RPMI7951 (cell line): ENCODE results near the gene STK10. TPM values are rescaled to one million over a fixed set of nuclear protein-coding genes. Genes with fewer than 3 reads are reported as not detected.
A peak's percentile ranks its signal among the peaks of the same experiment; 100 is the strongest.

Experiments
- DNase-seq: peaks from one replicate; pipeline ENCODE4 v3.0.0-alpha.2; 2012; ENCODE audit warnings: low read depth
- total RNA-seq: library from RNA; depleted of rRNA; stranded (reverse); fragments of >200 nt; shearing (Covaris generic); gene quantifications from 2 replicates; pipeline ENCODE4 v1.2.3, GENCODE V29; 2014

Gene STK10
- total RNA-seq, 1 experiment from 2014 or later: 20.1 TPM

- DNase-seq: peak; percentile 86
Observed at GRCh38 chr5:172144291-172144815, 43.7 kb downstream of the STK10 start.

DNA sequence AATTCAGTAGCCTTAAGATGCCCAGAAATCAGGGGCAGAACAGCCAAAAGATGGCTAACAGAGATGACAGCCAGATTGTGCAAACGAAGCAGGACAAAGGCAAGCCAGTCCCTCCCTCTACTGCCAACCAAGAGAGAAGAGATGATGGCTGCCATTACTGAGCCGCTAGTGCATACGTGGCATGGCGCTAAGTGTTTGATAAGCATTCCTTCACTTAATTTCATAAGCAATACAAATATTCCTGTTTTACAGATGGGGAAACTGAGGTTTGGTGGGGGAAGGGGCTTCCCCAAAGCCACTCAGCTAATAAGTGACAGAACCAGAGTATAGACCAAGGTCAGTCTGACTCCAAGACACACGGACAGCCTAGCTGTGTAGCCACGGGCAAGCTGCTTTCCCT lies 44.1 kb downstream of the STK10 start:
- no peak for DNase-seq

- no peak for DNase-seq
Observed at GRCh38 chr5:172142709-172143215, 45.3 kb downstream of the STK10 start.

- no peak for DNase-seq
Observed at GRCh38 chr5:172141949-172142319, 46.1 kb downstream of the STK10 start.

GRCh38 chr5:172140866-172141265 lies 47.2 kb downstream of the STK10 start:
- peak; percentile 75 for DNase-seq

- no peak for DNase-seq
Observed at GRCh38 chr5:172140120-172140519, 47.9 kb downstream of the STK10 start.

DNA sequence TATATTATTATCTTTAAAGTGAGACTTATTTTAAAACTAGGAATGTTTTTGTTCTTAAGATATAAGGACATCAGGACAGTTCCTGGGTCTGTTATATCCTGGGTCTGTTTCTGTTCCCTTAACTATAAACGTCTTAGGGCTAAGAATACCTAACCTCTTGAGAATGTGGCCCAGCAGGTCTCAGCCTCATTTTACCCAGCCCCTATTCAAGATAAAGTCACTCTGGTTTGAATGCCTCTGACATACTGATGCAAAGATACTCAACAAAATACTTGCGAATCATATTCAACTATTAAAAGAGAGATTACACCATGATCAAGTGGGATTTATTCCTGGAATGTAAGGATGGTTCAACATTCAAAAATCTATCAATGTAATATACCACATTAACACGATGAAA lies 51.0 kb downstream of the STK10 start:
- DNase-seq: no peak

DNA sequence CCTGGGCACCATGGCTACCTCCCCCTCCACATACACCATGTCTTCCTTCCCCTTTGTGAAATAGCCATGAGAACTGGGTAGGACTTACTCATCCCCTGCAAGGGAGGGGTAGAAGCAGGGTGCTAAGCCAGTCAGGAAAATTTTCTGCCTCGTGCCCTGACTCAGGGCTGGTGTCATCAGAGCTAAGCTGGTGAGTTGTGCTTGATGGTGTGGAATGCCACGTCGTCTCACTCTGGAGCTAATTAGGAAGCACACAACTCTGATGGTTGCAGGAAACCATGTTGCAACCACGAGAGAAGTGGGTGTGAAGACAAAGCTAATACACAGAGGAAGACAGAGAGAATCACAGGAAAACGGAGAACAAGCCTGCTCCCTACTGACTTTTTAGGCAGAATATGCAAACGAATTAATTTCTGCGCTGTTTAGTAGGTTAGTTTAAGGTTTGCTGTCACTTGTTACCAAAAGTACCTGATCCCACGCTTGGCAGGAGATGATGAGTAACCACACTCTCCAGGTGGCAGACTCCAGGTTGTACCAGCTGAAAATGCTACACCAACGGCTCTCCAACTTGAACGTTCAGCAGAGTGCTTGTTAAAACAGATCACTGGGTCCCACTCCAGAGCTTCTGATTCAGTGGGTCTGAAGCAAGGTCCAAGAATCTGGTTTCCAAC lies 54.5 kb downstream of the STK10 start:
- DNase-seq: peak; percentile 91

GRCh38 chr5:172131690-172132089 lies 56.3 kb downstream of the STK10 start:
- DNase-seq: no peak

- DNase-seq: no peak
Observed at GRCh38 chr5:172129256-172129910, 58.6 kb downstream of the STK10 start.

DNA sequence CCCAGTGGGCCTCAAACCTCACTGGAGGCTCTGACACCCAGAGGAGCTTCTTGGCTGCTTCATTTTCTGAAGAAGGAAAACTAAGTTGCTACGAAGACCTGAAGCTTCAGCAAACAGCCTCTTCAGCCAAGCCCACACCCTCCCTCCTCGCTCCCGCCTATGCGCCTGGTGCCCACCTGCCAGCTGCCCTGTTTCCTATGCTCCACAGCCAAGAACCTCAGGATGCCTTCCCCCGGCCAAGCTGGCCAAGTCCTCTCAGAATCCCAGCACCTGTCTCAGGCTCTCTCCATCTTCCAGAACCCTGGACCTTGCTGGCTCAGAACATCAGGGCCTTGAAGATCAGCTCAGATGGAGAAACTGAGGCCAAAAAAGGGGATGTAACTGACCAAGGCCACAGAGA lies 60.4 kb downstream of the STK10 start:
- DNase-seq: no peak

DNA sequence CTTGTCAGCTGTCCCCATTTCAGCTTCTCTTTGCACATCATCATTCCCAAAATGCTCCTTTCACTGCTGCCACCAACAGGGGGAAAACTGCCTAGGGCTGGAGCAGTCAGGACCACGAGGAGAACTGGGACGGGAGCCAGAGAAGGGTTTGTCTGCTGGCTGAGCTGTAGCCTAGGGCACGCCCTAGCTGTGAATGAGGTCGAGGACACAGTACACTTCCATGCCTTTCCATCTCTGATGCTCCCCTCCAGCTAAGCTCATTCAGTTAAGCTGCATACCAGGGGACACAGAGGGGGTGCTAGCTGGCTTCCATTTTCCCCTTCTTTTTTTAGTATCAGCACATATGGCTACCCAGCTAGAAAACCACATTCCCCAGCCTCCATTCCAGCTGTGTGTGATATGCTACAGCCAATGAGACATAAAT lies 64.7 kb downstream of the STK10 start:
- DNase-seq: peak; percentile 94

GRCh38 chr5:172119921-172120688 lies 67.9 kb downstream of the STK10 start:
- DNase-seq: no peak

GRCh38 chr5:172118891-172119290 lies 69.1 kb downstream of the STK10 start:
- DNase-seq: no peak

DNA sequence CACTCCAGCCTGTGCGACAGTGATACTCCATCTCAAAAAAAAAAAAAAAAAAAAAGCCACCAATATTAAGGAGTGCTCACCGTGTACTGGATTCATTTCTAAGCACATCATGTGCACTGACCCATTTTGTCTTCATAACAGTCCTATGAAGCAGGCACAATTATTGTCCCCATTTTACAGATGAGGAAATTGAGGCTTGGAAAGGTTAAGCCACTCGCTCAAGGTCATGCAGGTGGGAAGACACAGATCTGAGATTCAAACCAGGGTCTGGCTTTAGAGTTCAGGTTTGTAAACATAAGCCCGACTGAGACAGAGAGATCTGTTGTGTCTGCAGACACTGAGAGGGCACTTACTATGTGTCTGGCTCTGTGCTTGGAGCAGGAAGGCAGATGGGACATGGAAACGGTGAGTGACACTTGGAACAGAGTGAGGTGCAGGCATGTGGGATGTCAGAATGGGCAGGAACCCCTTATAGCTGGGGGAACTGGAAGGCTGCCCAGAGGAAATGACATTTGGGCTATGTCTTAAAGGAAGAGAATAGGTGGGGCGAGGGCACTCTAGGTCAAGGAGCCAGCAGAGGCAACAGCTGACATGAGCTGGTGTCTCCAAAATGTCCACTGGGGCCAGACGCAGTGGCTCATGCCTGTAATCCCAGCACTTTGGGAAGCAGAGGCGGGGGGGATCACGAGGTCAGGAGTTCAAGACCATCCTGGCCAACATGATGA lies 69.9 kb downstream of the STK10 start:
- no peak for DNase-seq

DNA sequence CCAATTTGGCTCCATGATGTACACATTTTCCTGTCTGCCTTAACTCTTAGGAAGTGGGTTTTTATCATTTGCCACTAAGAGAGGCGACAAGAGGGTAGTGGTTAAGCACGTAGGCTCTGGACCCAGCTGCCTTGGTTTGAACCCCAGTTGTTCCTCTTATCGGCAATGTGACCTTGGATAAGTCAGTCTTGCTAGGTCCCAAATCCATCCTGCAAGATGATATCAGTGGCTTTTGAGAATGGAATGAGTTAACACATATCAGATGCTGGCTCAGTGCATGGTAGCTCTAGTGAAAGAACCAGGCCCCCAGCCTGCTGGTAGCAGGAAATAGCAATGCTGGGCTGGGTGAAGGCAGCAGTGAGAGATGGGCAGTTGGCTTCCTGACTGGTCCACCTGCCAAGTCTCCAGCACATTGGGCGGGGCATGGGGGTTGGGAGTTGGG lies 72.5 kb downstream of the STK10 start:
- DNase-seq: no peak

DNA sequence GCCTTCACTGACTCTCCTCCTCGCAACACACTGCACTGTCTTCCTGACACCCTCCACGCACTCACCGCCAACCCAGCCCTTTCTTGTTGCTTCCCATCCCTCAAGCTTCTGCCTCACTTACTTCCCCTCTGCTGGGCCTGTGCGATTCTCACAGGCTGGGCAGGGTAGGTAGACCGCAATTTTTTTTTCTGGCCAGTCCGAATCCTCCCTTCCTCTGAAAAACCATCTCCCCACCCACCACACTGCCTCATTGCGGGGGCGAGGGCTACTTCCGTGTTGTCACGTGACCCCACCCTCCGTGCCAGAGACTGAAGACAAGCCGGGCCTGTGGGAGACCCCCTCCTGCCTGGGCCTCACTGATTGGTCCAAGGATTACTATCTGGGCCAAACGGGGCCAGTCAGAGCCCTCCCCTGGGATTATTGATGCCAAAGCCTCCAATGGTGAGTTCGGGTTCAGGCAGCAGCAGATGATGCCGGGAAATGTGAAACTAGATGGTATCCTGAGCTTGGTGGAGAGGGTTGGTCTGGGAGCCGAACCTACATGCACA lies 73.1 kb downstream of the STK10 start:
- no peak for DNase-seq

DNA sequence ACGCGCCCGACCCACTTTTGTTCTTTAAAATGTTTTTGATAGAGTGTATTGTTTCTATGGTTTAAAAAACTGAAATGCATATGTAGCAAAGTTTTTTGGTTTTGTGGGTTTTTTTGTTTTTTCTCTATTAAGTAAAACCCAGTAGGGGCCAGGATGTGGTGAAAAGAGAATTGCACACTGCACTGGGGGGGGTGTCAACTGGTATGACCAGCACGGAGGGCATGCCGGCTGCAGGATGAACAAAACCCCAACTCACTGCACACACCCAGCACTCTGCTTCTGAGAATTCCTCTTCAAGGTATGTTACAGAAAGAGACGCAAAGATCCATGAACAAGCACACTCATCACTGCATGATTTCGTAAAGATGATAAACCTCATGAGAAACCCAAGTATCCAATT lies 75.0 kb downstream of the STK10 start:
- peak; percentile 66 for DNase-seq

- peak; percentile 66 for DNase-seq
Observed at GRCh38 chr5:172111852-172112225, 76.2 kb downstream of the STK10 start.

- peak; percentile 95 for DNase-seq
Observed at GRCh38 chr5:172110921-172111851, 76.8 kb downstream of the STK10 start.
